GM21423 (cell line): ENCODE measurements around the gene DYRK1A.

Source experiments
- ATAC-seq: cut with Tn5 transposase; IDR thresholded peaks from one replicate; pipeline ENCODE4 v1.9.1; 2021; ENCODE audit warnings: mild to moderate bottlenecking, moderate library complexity; ENCODE audit not compliant: unreplicated experiment

The DYRK1A gene

GRCh38 chr21:37475186-37475868, 108.8 kb downstream of the DYRK1A start:
- ATAC-seq = no peak

GRCh38 chr21:37478794-37479193, 112.2 kb downstream of the DYRK1A start:
- no peak for ATAC-seq

GRCh38 chr21:37483776-37484175, 117.2 kb downstream of the DYRK1A start:
- ATAC-seq = no peak

- no peak for ATAC-seq
Observed at GRCh38 chr21:37484535-37485474, 118.2 kb downstream of the DYRK1A start.

GRCh38 chr21:37489553-37489952, 123.0 kb downstream of the DYRK1A start:
- ATAC-seq = no peak

- ATAC-seq = no peak
Observed at GRCh38 chr21:37490084-37490483, 123.5 kb downstream of the DYRK1A start.

GRCh38 chr21:37496972-37497371, 130.4 kb downstream of the DYRK1A start:
- no peak for ATAC-seq

- ATAC-seq = no peak
Observed at GRCh38 chr21:37498664-37499063, 132.1 kb downstream of the DYRK1A start.

- ATAC-seq = no peak
Observed at GRCh38 chr21:37502947-37503346, 136.4 kb downstream of the DYRK1A start.

- ATAC-seq = no peak
Observed at GRCh38 chr21:37503848-37504467, 137.4 kb downstream of the DYRK1A start.

- no peak for ATAC-seq
Observed at GRCh38 chr21:37505963-37506362, 139.4 kb downstream of the DYRK1A start.

- no peak for ATAC-seq
Observed at GRCh38 chr21:37507716-37508115, 141.1 kb downstream of the DYRK1A start.

- no peak for ATAC-seq
Observed at GRCh38 chr21:37508341-37508740, 141.8 kb downstream of the DYRK1A start.

- ATAC-seq = no peak
Observed at GRCh38 chr21:37509802-37510393, 143.3 kb downstream of the DYRK1A start.

- ATAC-seq = no peak
Observed at GRCh38 chr21:37511848-37512247, 145.3 kb downstream of the DYRK1A start.

- no peak for ATAC-seq
Observed at GRCh38 chr21:37513383-37513782, 146.8 kb downstream of the DYRK1A start.

GRCh38 chr21:37514038-37514667, 147.6 kb downstream of the DYRK1A start:
- no peak for ATAC-seq

- ATAC-seq = no peak
Observed at GRCh38 chr21:37516998-37517397, 150.4 kb downstream of the DYRK1A start.

GRCh38 chr21:37520801-37521200, 154.2 kb downstream of the DYRK1A start:
- ATAC-seq = no peak

- ATAC-seq = no peak
Observed at GRCh38 chr21:37521658-37522057, 155.1 kb downstream of the DYRK1A start.
